Measurements from ENCODE around the gene KCNT1. TPM values are rescaled to one million over a fixed set of nuclear protein-coding genes. Genes with fewer than 3 reads are reported as not detected.

Gene KCNT1
- total RNA-seq, 1 donor from 2014 or later, result 0.14 TPM

DNA sequence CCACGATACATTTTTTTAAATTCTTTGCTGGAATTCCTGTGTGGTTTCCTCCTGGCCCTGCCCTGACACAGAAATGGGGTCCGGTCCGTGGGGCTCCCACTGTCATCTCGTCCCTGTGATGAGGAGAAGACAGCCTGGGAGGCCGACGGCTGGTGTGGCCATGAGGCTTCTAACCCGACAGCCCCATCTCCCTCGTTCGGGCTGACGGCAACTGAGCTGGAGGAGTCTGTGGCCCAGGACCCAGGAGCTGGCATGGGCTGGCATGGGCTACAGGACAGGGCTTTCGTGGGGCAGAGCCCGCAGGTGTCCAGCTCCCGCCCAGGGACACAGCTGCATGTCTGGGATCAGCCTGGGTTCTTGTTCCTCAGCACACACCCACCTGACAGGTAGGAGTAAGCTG lies 25.1 kb upstream of the KCNT1 start:
- Mint-ChIP-seq H3K4me1 (peaks cover 4% of the 10 kb centered on the region), H3K4me3 (no peak overlapping the region), H3K9me3 (peaks cover 2% of the 10 kb centered on the region), H3K27ac (ENCODE audit: unreplicated experiment) (no peak overlapping the region), H3K27me3 (ENCODE audit: low read depth) (peaks cover 14% of the 10 kb centered on the region), H3K36me3 (ENCODE audit: low read depth) (no peaks in the 10 kb centered on the region)
- DNase-seq (ENCODE audit: low read depth, low spot score), result no peak
- TF ChIP-seq, protein P1, sequence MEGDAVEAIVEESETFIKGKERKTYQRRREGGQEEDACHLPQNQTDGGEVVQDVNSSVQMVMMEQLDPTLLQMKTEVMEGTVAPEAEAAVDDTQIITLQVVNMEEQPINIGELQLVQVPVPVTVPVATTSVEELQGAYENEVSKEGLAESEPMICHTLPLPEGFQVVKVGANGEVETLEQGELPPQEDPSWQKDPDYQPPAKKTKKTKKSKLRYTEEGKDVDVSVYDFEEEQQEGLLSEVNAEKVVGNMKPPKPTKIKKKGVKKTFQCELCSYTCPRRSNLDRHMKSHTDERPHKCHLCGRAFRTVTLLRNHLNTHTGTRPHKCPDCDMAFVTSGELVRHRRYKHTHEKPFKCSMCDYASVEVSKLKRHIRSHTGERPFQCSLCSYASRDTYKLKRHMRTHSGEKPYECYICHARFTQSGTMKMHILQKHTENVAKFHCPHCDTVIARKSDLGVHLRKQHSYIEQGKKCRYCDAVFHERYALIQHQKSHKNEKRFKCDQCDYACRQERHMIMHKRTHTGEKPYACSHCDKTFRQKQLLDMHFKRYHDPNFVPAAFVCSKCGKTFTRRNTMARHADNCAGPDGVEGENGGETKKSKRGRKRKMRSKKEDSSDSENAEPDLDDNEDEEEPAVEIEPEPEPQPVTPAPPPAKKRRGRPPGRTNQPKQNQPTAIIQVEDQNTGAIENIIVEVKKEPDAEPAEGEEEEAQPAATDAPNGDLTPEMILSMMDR (conservative IDR thresholded peaks at IDR 0.05), result no peak

DNA sequence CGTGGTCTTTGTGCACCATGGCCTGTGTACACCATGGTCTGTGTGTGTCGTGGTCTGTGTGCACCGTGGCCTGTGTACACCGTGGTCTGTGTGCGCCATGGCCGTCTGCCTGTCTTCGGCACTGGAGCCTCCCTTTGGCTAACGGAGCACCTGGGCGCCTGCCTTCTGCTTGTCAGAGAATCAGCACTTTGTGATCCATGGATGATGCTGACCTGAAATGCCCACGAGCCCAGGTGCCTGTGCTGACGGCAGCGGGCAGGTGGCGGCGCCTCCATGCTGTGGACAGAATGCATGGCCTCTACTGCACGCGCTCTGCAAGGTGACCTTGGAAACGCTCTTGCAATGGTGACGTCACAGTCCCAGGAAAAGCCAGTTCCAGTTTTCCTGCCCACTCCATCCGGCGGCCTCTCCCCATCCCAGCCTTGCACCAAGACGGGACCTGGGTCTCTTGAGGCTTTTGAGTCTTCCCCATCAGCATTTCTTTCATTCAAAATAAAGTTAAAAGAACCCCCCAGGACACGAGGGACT lies 24.3 kb upstream of the KCNT1 start:
- H3K4me1 Mint-ChIP-seq, result no peaks in the 10 kb centered on the region
- H3K27me3 Mint-ChIP-seq (ENCODE audit: low read depth), result peaks cover 11% of the 10 kb centered on the region
- no peak overlapping the region for H3K27ac Mint-ChIP-seq (ENCODE audit: unreplicated experiment)
- TF ChIP-seq, protein P1 (conservative IDR thresholded peaks at IDR 0.05), result no peak
- DNase-seq (ENCODE audit: low read depth, low spot score), result no peak
- no peak overlapping the region for H3K4me3 Mint-ChIP-seq
- no peaks in the 10 kb centered on the region for H3K9me3 Mint-ChIP-seq
- no peaks in the 10 kb centered on the region for H3K36me3 Mint-ChIP-seq (ENCODE audit: low read depth)

DNA sequence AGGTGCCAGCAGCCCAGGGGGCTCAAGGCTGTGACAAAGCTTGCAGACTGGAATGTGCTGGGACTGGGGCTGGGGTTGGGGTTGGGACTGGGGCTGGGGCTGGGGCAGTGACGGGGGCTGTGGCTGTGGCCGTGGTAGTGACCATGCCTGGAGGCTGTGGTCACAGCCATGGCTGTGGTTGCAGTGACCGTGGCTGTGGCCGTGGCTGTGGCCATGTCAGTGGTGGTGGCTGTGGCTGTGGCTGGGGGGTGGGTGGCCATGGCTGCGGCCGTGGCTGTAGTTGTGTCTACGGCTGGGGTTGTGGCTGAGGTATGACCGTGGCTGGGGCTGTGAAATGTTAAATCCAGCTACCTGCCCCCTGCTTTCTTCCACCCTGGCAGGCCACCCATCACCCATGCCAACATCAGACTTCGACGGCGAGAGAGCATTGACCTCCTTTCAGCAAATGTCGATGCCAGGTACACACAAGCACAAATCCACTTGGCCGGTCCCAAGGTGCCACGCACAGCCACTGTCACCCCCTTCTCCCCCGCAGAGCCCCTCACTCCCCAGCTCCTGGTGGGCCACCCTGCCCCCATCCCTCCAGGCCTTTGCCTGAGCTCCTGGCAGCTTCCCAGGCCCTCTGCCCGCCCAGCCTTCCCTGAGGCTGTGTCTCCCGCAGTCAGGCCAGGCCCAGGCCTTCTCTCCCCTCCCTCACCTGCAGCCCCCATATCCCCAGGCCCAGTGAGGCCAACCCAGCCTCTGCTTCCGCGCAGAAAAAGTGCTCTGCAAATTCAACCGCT lies 23.6 kb upstream of the KCNT1 start:
- no peaks in the 10 kb centered on the region for H3K9me3 Mint-ChIP-seq
- DNase-seq (ENCODE audit: low read depth, low spot score), result no peak
- TF ChIP-seq, protein P1 (conservative IDR thresholded peaks at IDR 0.05), result no peak
- H3K36me3 Mint-ChIP-seq (ENCODE audit: low read depth), result no peaks in the 10 kb centered on the region
- no peaks in the 10 kb centered on the region for H3K4me1 Mint-ChIP-seq
- H3K4me3 Mint-ChIP-seq, result no peak overlapping the region
- no peak overlapping the region for H3K27ac Mint-ChIP-seq (ENCODE audit: unreplicated experiment)
- H3K27me3 Mint-ChIP-seq (ENCODE audit: low read depth), result peaks cover 11% of the 10 kb centered on the region

DNA sequence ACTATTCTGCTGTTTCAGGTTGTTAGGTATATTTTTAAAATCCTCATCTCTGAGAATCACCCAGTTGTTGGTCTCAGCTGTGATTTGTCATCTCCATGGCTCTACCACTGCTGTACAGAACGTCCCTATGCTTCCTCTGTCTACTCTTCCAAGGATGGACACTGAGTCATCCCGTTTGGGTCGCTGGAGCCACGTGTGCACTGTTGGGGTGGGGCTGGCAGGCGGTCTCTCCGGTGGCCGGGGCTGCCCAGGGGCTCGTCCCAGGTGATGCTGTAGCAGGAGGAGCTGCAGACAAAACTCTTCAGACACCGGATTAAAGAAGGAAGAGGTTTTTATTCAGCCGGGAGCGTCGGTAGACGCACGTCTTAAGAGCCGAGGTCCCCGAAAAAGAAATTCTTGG lies 21.9 kb upstream of the KCNT1 start:
- H3K9me3 Mint-ChIP-seq, result no peaks in the 10 kb centered on the region
- peaks cover 8% of the 10 kb centered on the region for H3K27me3 Mint-ChIP-seq (ENCODE audit: low read depth)
- H3K4me1 Mint-ChIP-seq, result no peaks in the 10 kb centered on the region
- DNase-seq (ENCODE audit: low read depth, low spot score), result no peak
- H3K4me3 Mint-ChIP-seq, result no peak overlapping the region
- TF ChIP-seq, protein P1 (conservative IDR thresholded peaks at IDR 0.05), result no peak
- H3K27ac Mint-ChIP-seq (ENCODE audit: unreplicated experiment), result no peak overlapping the region
- no peaks in the 10 kb centered on the region for H3K36me3 Mint-ChIP-seq (ENCODE audit: low read depth)

DNA sequence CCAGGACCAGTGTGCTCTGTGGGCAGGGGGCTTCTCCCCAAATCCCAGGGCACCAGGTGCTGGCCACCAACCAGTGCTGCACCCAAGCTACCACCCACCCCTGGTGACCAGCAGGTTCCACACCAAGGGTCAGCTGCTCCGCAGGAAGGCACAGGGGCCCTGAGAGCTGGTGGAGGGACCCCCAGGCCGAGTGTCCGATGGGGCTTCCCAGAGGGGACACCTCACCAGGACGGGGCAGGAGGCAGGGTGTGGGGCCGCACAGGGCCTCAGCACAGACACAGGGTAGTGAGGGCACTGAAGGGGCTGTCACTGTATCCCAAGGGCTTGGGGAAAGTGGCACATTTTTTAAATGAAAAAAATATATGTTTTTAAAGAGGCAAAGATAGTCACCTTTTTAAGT lies 20.8 kb upstream of the KCNT1 start:
- DNase-seq (ENCODE audit: low read depth, low spot score), result no peak
- Mint-ChIP-seq H3K4me1 (no peaks in the 10 kb centered on the region), H3K27me3 (ENCODE audit: low read depth) (peaks cover 8% of the 10 kb centered on the region), H3K4me3 (no peak overlapping the region), H3K36me3 (ENCODE audit: low read depth) (no peaks in the 10 kb centered on the region), H3K9me3 (no peaks in the 10 kb centered on the region), H3K27ac (ENCODE audit: unreplicated experiment) (no peak overlapping the region)
- TF ChIP-seq, protein P1 (conservative IDR thresholded peaks at IDR 0.05), result no peak
